Measurements from ENCODE around the gene MAGI3. TPM values are rescaled to one million over a fixed set of nuclear protein-coding genes. Genes with fewer than 3 reads are reported as not detected.
"Not testable (repeated sequence)": the region's sequence is repeated elsewhere in the genome, so short reads cannot be mapped to it uniquely, and the experiment has no call there.

The MAGI3 gene
- total RNA-seq, 2 experiments from 2014 or later, result 4.7 to 7.8 TPM

DNA sequence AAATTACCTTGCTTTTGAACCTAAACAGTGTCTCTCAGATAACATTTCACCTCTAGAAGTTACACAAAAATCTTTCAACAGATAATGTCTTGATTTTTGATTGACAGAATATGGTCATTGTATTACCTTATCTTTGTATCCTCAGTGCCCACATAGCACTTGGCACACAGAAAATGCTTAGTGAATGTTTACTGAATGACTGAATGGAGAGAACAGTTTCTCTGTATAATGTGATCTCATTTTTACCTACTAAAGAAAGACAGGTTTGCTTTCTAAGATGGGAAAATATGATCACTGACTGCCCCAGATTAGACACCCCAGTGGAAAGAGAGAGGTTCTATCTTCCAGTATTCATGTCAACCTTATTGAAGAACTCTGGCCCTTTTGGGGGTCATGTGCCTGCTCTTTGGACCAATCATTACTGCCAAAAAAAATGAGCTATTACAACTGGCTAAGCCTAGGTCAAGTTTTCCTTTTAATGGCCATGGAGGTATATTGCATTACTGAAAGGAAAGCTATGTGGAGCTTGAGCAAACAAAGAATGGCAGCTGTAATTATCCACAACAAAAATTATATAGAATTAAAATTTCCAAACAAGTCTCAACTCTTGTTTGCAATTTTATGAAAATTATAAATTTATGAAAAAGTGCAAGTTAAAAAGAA, 117.4 kb downstream of the MAGI3 start:
- CTCF ChIA-PET (ENCODE audit: unreplicated experiment), result no interaction called here

GRCh38 chr1:113508364-113509164, 118.2 kb downstream of the MAGI3 start:
- DNase-seq (ENCODE audit: low spot score), result no peak
- Histone ChIP-seq H3K36me3 (ENCODE audit: insufficient read depth, low read length) (no peaks in the 10 kb centered on the region), H3K4me3 (ENCODE audit: low read depth, low read length, poor library complexity, severe bottlenecking) (no peak overlapping the region), H3K9me2 (ENCODE audit: insufficient read depth, low read length) (no peaks in the 10 kb centered on the region), H3K27ac (ENCODE audit: low read depth, low read length, poor library complexity, severe bottlenecking) (no peak overlapping the region), H2AFZ (ENCODE audit: low read length) (no peak overlapping the region), H3K4me1 (ENCODE audit: insufficient read depth, low read length, poor library complexity, severe bottlenecking) (no peaks in the 10 kb centered on the region), H3K79me2 (ENCODE audit: insufficient read depth, low read depth, low read length) (no peaks in the 10 kb centered on the region), H4K20me1 (ENCODE audit: insufficient read depth, low read length) (no peaks in the 10 kb centered on the region), H3K9me3 (ENCODE audit: low read length) (peaks cover 12% of the 10 kb centered on the region; the same call in 1 of the 2 replicates), H3K4me2 (ENCODE audit: low read length) (no peak overlapping the region)
- CTCF ChIA-PET (ENCODE audit: unreplicated experiment), result no interaction called here
- intact Hi-C loops (cut with micrococcal nuclease; ENCODE audit: unreplicated experiment), result no loop called here
- POLR2A ChIA-PET, result interaction anchor here (0.6 kb wide), 1 partner anchor 47 kb away, joined by 3 read pairs; no protein-coding TSS in a partner anchor
- no TSS peak for BruUV-seq (replicated peaks)
- TF ChIP-seq, protein P1, sequence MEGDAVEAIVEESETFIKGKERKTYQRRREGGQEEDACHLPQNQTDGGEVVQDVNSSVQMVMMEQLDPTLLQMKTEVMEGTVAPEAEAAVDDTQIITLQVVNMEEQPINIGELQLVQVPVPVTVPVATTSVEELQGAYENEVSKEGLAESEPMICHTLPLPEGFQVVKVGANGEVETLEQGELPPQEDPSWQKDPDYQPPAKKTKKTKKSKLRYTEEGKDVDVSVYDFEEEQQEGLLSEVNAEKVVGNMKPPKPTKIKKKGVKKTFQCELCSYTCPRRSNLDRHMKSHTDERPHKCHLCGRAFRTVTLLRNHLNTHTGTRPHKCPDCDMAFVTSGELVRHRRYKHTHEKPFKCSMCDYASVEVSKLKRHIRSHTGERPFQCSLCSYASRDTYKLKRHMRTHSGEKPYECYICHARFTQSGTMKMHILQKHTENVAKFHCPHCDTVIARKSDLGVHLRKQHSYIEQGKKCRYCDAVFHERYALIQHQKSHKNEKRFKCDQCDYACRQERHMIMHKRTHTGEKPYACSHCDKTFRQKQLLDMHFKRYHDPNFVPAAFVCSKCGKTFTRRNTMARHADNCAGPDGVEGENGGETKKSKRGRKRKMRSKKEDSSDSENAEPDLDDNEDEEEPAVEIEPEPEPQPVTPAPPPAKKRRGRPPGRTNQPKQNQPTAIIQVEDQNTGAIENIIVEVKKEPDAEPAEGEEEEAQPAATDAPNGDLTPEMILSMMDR (conservative IDR thresholded peaks at IDR 0.05; ENCODE audit: low read length), result no peak
- TF ChIP-seq EZH2phosphoT487 (IDR thresholded peaks at IDR 0.05; ENCODE audit: borderline replicate concordance, low read depth, low read length), result no peak

More for the DNA sequence above, 117.4 kb downstream of the MAGI3 start:
- peaks cover 12% of the 10 kb centered on the region; the same call in 1 of the 2 replicates for H3K9me3 ChIP-seq (ENCODE audit: low read length)
- H3K27ac ChIP-seq (ENCODE audit: low read depth, low read length, poor library complexity, severe bottlenecking), result no peak overlapping the region
- no peaks in the 10 kb centered on the region for H4K20me1 ChIP-seq (ENCODE audit: insufficient read depth, low read length)
- TF ChIP-seq EZH2phosphoT487 (IDR thresholded peaks at IDR 0.05; ENCODE audit: borderline replicate concordance, low read depth, low read length), result no peak
- TF ChIP-seq, protein P1 (conservative IDR thresholded peaks at IDR 0.05; ENCODE audit: low read length), result no peak
- POLR2A ChIA-PET, result no interaction called here
- H2AFZ ChIP-seq (ENCODE audit: low read length), result no peak overlapping the region
- H3K9me2 ChIP-seq (ENCODE audit: insufficient read depth, low read length), result no peaks in the 10 kb centered on the region
- no peaks in the 10 kb centered on the region for H3K4me1 ChIP-seq (ENCODE audit: insufficient read depth, low read length, poor library complexity, severe bottlenecking)
- H3K4me2 ChIP-seq (ENCODE audit: low read length), result no peak overlapping the region
- no peak overlapping the region for H3K4me3 ChIP-seq (ENCODE audit: low read depth, low read length, poor library complexity, severe bottlenecking)
- H3K79me2 ChIP-seq (ENCODE audit: insufficient read depth, low read depth, low read length), result no peaks in the 10 kb centered on the region
- intact Hi-C loops (cut with micrococcal nuclease; ENCODE audit: unreplicated experiment), result no loop called here
- DNase-seq (ENCODE audit: low spot score), result no peak
- no peaks in the 10 kb centered on the region for H3K36me3 ChIP-seq (ENCODE audit: insufficient read depth, low read length)
- BruUV-seq (replicated peaks), result no TSS peak

DNA sequence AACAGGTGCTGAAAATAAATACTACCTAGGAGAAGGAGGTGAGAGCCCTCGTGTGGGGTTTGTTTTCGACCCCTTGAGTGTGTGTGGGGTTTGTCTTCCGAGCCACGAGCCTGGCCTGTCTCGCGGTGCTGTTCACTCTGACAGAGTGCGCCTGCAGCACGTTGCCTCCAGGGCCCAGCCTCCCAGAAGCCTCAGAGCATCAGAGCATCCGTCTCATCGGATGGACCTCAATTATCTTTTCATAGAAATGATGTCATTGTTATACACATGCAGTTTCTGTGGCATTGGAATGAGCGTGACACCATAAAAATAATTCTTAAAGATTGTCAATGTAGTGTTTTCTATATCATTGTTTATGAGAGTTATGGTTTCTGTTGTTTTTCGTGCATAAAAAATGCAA, 119.5 kb downstream of the MAGI3 start:
- intact Hi-C loops (cut with micrococcal nuclease; ENCODE audit: unreplicated experiment); BruUV-seq (replicated peaks): not testable (repeated sequence)

More for the DNA sequence above, 119.5 kb downstream of the MAGI3 start:
- DNase-seq (ENCODE audit: low spot score); H3K36me3 ChIP-seq (ENCODE audit: insufficient read depth, low read length); H3K79me2 ChIP-seq (ENCODE audit: insufficient read depth, low read depth, low read length); H3K4me3 ChIP-seq (ENCODE audit: low read depth, low read length, poor library complexity, severe bottlenecking); POLR2A ChIA-PET; H3K9me2 ChIP-seq (ENCODE audit: insufficient read depth, low read length); CTCF ChIA-PET (ENCODE audit: unreplicated experiment); H3K4me2 ChIP-seq (ENCODE audit: low read length); H3K4me1 ChIP-seq (ENCODE audit: insufficient read depth, low read length, poor library complexity, severe bottlenecking); H3K27ac ChIP-seq (ENCODE audit: low read depth, low read length, poor library complexity, severe bottlenecking); H4K20me1 ChIP-seq (ENCODE audit: insufficient read depth, low read length); H2AFZ ChIP-seq (ENCODE audit: low read length): not testable (repeated sequence)
- H3K9me3 ChIP-seq (ENCODE audit: low read length), result peaks cover 12% of the 10 kb centered on the region; the same call in 1 of the 2 replicates

Measured in OCI-LY7 (cell line).